ENCODE measurements around the gene HSPA2. TPM values are rescaled to one million over a fixed set of nuclear protein-coding genes. Genes with fewer than 3 reads are reported as not detected.

The HSPA2 gene
- total RNA-seq, 2 donors from 2014 or later: 4.0 to 19.7 TPM

GRCh38 chr14:64574371-64575107 lies 34.0 kb downstream of the HSPA2 start:
- WGBS, 2 donors: 95 to 97% methylated on average over 6 of the region's 6 CpGs
- Histone ChIP-seq H3K36me3 (replicated peaks in 1 of 2; ENCODE audit: insufficient read depth in 1 of 2, low read depth in 2 of 2) (no peaks in the 10 kb centered on the region), H3K27ac (no peak overlapping the region), H3K4me1 (no peaks in the 10 kb centered on the region), H3K27me3 (no peaks in the 10 kb centered on the region), H3K9me3 (no peaks in the 10 kb centered on the region), H3K4me3 (no peak overlapping the region)
- ATAC-seq (no peak), DNase-seq (no peak)
- no peak for TF ChIP-seq CTCF (IDR thresholded peaks at IDR 0.05)
- no peak for TF ChIP-seq POLR2A (IDR thresholded peaks at IDR 0.05)
- intact Hi-C loops (cut with DNase I): no loop called here

- Histone ChIP-seq H3K36me3 (replicated peaks in 1 of 2; ENCODE audit: insufficient read depth in 1 of 2, low read depth in 2 of 2) (no peaks in the 10 kb centered on the region), H3K4me3 (no peak overlapping the region), H3K27me3 (no peaks in the 10 kb centered on the region), H3K9me3 (no peaks in the 10 kb centered on the region), H3K27ac (no peak overlapping the region), H3K4me1 (peaks cover 8% of the 10 kb centered on the region)
- no peak for DNase-seq
- no peak for ATAC-seq
- intact Hi-C loops (cut with DNase I): no loop called here
- whole genome bisulfite sequencing, 2 donors: 74 to 98% methylated on average over 5 of the region's 5 CpGs
- TF ChIP-seq CTCF (IDR thresholded peaks at IDR 0.05): no peak
- no peak for TF ChIP-seq POLR2A (IDR thresholded peaks at IDR 0.05)
These were observed 36.7 kb downstream of the HSPA2 start for GRCh38 chr14:64577211-64577610.

- no peak overlapping the region for H3K4me3 ChIP-seq
- H3K9me3 ChIP-seq: no peaks in the 10 kb centered on the region
- TF ChIP-seq CTCF (IDR thresholded peaks at IDR 0.05) (no peak), POLR2A (IDR thresholded peaks at IDR 0.05) (no peak)
- H3K27me3 ChIP-seq: no peaks in the 10 kb centered on the region
- no peak for DNase-seq
- H3K4me1 ChIP-seq: peaks cover 8% of the 10 kb centered on the region
- no peak for ATAC-seq
- no peak overlapping the region for H3K27ac ChIP-seq
- WGBS, 2 donors: 79 to 83% methylated on average over 7 of the region's 7 CpGs
- intact Hi-C loops (cut with DNase I): no loop called here
- no peaks in the 10 kb centered on the region for H3K36me3 ChIP-seq (replicated peaks in 1 of 2; ENCODE audit: insufficient read depth in 1 of 2, low read depth in 2 of 2)
These were observed 39.9 kb downstream of the HSPA2 start for GRCh38 chr14:64580467-64580866.

- TF ChIP-seq CTCF (IDR thresholded peaks at IDR 0.05) (no peak), POLR2A (IDR thresholded peaks at IDR 0.05) (no peak)
- intact Hi-C loops (cut with DNase I): no loop called here
- Histone ChIP-seq H3K27ac (no peak overlapping the region), H3K4me3 (no peak overlapping the region), H3K9me3 (no peaks in the 10 kb centered on the region), H3K27me3 (no peaks in the 10 kb centered on the region), H3K4me1 (peaks cover 8% of the 10 kb centered on the region), H3K36me3 (replicated peaks in 1 of 2; ENCODE audit: insufficient read depth in 1 of 2, low read depth in 2 of 2) (no peaks in the 10 kb centered on the region)
- ATAC-seq (no peak), DNase-seq (no peak)
- WGBS, 2 donors: 53 to 65% methylated on average over 2 of the region's 2 CpGs
These were observed 40.8 kb downstream of the HSPA2 start for GRCh38 chr14:64581363-64581762.

- peaks cover 8% of the 10 kb centered on the region for H3K4me1 ChIP-seq
- 68 to 71% methylated on average over 5 of the region's 5 CpGs for WGBS, 2 donors
- DNase-seq (no peak), ATAC-seq (no peak)
- no peak overlapping the region for H3K27ac ChIP-seq
- H3K27me3 ChIP-seq: no peaks in the 10 kb centered on the region
- no peak overlapping the region for H3K4me3 ChIP-seq
- TF ChIP-seq CTCF (IDR thresholded peaks at IDR 0.05): no peak
- no peak for TF ChIP-seq POLR2A (IDR thresholded peaks at IDR 0.05)
- no peaks in the 10 kb centered on the region for H3K36me3 ChIP-seq (replicated peaks in 1 of 2; ENCODE audit: insufficient read depth in 1 of 2, low read depth in 2 of 2)
- H3K9me3 ChIP-seq: no peaks in the 10 kb centered on the region
- intact Hi-C loops (cut with DNase I): no loop called here
These were observed 41.3 kb downstream of the HSPA2 start for GRCh38 chr14:64581817-64582216.
